GM21367 (cell line): Measurements from ENCODE around the gene LYPD6.

ENCODE experiments used
- ATAC-seq: cut with Tn5 transposase; IDR thresholded peaks from one replicate; pipeline ENCODE4 v1.9.1; 2021; ENCODE audit not compliant: unreplicated experiment

Gene LYPD6

GRCh38 chr2:149446748-149447147, 116.4 kb downstream of the LYPD6 start:
- no peak for ATAC-seq

GRCh38 chr2:149448315-149448714, 117.9 kb downstream of the LYPD6 start:
- no peak for ATAC-seq

GRCh38 chr2:149449017-149449416, 118.6 kb downstream of the LYPD6 start:
- no peak for ATAC-seq

GRCh38 chr2:149451417-149452165, 121.2 kb downstream of the LYPD6 start:
- no peak for ATAC-seq

- no peak for ATAC-seq
Measured at GRCh38 chr2:149456285-149456684, 125.9 kb downstream of the LYPD6 start.

GRCh38 chr2:149458502-149458901, 128.1 kb downstream of the LYPD6 start:
- no peak for ATAC-seq

- peak; percentile 93 for ATAC-seq
Measured at GRCh38 chr2:149463328-149464002, 133.1 kb downstream of the LYPD6 start.

GRCh38 chr2:149464396-149464795, 134.0 kb downstream of the LYPD6 start:
- ATAC-seq: no peak

- no peak for ATAC-seq
Measured at GRCh38 chr2:149465873-149466272, 135.5 kb downstream of the LYPD6 start.

- ATAC-seq: no peak
Measured at GRCh38 chr2:149466635-149467034, 136.2 kb downstream of the LYPD6 start.

- ATAC-seq: no peak
Measured at GRCh38 chr2:149467436-149467835, 137.0 kb downstream of the LYPD6 start.

GRCh38 chr2:149468636-149469035, 138.2 kb downstream of the LYPD6 start:
- no peak for ATAC-seq

- ATAC-seq: no peak
Measured at GRCh38 chr2:149470046-149470445, 139.7 kb downstream of the LYPD6 start.

- ATAC-seq: no peak
Measured at GRCh38 chr2:149472413-149472812, 142.0 kb downstream of the LYPD6 start.

GRCh38 chr2:149473068-149473467, 142.7 kb downstream of the LYPD6 start:
- ATAC-seq: no peak

GRCh38 chr2:149473521-149473920, 143.1 kb downstream of the LYPD6 start:
- no peak for ATAC-seq

GRCh38 chr2:149483004-149483605, 152.7 kb downstream of the LYPD6 start:
- no peak for ATAC-seq

- no peak for ATAC-seq
Measured at GRCh38 chr2:149486664-149487063, 156.3 kb downstream of the LYPD6 start.

- ATAC-seq: no peak
Measured at GRCh38 chr2:149487189-149487588, 156.8 kb downstream of the LYPD6 start.

GRCh38 chr2:149488706-149489440, 158.5 kb downstream of the LYPD6 start:
- ATAC-seq: no peak

- ATAC-seq: no peak
Measured at GRCh38 chr2:149489452-149489851, 159.1 kb downstream of the LYPD6 start.
